OCI-LY7 (cell line): ENCODE results near the gene LCAT. TPM values are rescaled to one million over a fixed set of nuclear protein-coding genes. Genes with fewer than 3 reads are reported as not detected.

Source experiments
- BruUV-seq: library from RNA; stranded (reverse); fragments of 400-500 nt; replicated peaks from 2 replicates; lab custom pipeline; 2021; lab: Mats Ljungman, UMichigan
- CTCF ChIA-PET: fragments of 300-600 bp; sonication (Branson Sonifier 250); formaldehyde crosslinking; loops from one replicate; lab custom pipeline; 2022; ENCODE audit warnings: antibody characterized with exemption; ENCODE audit not compliant: unreplicated experiment; lab: Charles Lee
- POLR2A ChIA-PET: fragments of 300-600 bp; sonication (Branson Sonifier 250); formaldehyde crosslinking; loops from one replicate; lab custom pipeline; 2022; ENCODE audit warnings: antibody characterized with exemption; lab: Charles Lee
- DNase-seq: peaks from one replicate; pipeline ENCODE4 v3.0.0-alpha.2; 2015; ENCODE audit warnings: low spot score
- H2AFZ ChIP-seq: fragments of 200-600 bp; sonication (generic), shearing (Covaris generic); 2 replicates; pipeline ENCODE4 v1.6.1; 2014; ENCODE audit warnings: mild to moderate bottlenecking, antibody characterized with exemption, low read length, moderate library complexity
- H3K27ac ChIP-seq: fragments of 200-600 bp; sonication (generic); 2 replicates; pipeline ENCODE4 v1.5.1; 2014; ENCODE audit warnings: mixed run types, low read depth, mild to moderate bottlenecking, moderate library complexity, low read length, inconsistent platforms; ENCODE audit not compliant: poor library complexity, severe bottlenecking
- H3K36me3 ChIP-seq: fragments of 200-600 bp; sonication (generic); 2 replicates; pipeline ENCODE4 v1.6.1; 2014; ENCODE audit warnings: mild to moderate bottlenecking, antibody characterized with exemption, low read length, moderate library complexity, mixed read lengths; ENCODE audit not compliant: insufficient read depth
- H3K4me1 ChIP-seq: fragments of 200-600 bp; sonication (generic); 2 replicates; pipeline ENCODE4 v1.5.1; 2014; ENCODE audit warnings: mild to moderate bottlenecking, low read length; ENCODE audit not compliant: insufficient read depth, poor library complexity, severe bottlenecking
- H3K4me2 ChIP-seq: fragments of 200-600 bp; sonication (generic); 2 replicates; pipeline ENCODE4 v1.6.1; 2014; ENCODE audit warnings: mild to moderate bottlenecking, low read length
- H3K4me3 ChIP-seq: fragments of 200-600 bp; sonication (generic); 2 replicates; pipeline ENCODE4 v1.5.1; 2014; ENCODE audit warnings: mild to moderate bottlenecking, low read depth, low read length; ENCODE audit not compliant: poor library complexity, severe bottlenecking
- H3K79me2 ChIP-seq: fragments of 200-600 bp; sonication (generic); 2 replicates; pipeline ENCODE4 v1.6.1; 2016; ENCODE audit warnings: low read depth, mild to moderate bottlenecking, low read length, moderate library complexity, mixed read lengths; ENCODE audit not compliant: insufficient read depth
- H3K9me2 ChIP-seq: fragments of 200-600 bp; sonication (generic); 2 replicates; pipeline ENCODE4 v1.6.1; 2016; ENCODE audit warnings: mild to moderate bottlenecking, low read length, mixed read lengths; ENCODE audit not compliant: insufficient read depth
- H3K9me3 ChIP-seq: fragments of 200-600 bp; sonication (generic); 2 replicates; pipeline ENCODE4 v1.6.1; 2014; ENCODE audit warnings: mild to moderate bottlenecking, mixed run types, low read length, mixed read lengths
- H4K20me1 ChIP-seq: fragments of 200-600 bp; sonication (generic); 2 replicates; pipeline ENCODE4 v1.6.1; 2014; ENCODE audit warnings: mild to moderate bottlenecking, antibody characterized with exemption, low read length, moderate library complexity, mixed read lengths; ENCODE audit not compliant: insufficient read depth
- EZH2phosphoT487 ChIP-seq: fragments of 200-600 bp; sonication (generic); IDR thresholded peaks from 2 replicates; pipeline ENCODE4 v1.6.1; 2018; ENCODE audit warnings: low read depth, borderline replicate concordance, mild to moderate bottlenecking, mixed run types, antibody characterized with exemption, low read length, moderate library complexity, mixed read lengths
- intact Hi-C: fragments of 100-400 bp; cut with micrococcal nuclease; formaldehyde crosslinking; loops from one replicate; pipeline ENCODE4 v1.10.0; 2022; ENCODE audit not compliant: unreplicated experiment
- total RNA-seq, 2 experiments: library from RNA; depleted of rRNA in 1 of 2; stranded (reverse); fragments of >200 nt in 1 of 2; shearing (Covaris generic) in 1 of 2; gene quantifications; 2 replicates each; pipeline ENCODE4 v1.2.3, GENCODE V29; 2014 to 2022
- TF ChIP-seq, protein P1 (sequence below): fragments of 200-600 bp; sonication (generic); conservative IDR thresholded peaks from 2 replicates; pipeline ENCODE4 v1.5.1; 2014; ENCODE audit warnings: mild to moderate bottlenecking, antibody characterized with exemption, low read length, moderate library complexity, mixed read lengths

LCAT gene
- total RNA-seq, 2 experiments from 2014 or later: 4.4 to 9.8 TPM

DNA sequence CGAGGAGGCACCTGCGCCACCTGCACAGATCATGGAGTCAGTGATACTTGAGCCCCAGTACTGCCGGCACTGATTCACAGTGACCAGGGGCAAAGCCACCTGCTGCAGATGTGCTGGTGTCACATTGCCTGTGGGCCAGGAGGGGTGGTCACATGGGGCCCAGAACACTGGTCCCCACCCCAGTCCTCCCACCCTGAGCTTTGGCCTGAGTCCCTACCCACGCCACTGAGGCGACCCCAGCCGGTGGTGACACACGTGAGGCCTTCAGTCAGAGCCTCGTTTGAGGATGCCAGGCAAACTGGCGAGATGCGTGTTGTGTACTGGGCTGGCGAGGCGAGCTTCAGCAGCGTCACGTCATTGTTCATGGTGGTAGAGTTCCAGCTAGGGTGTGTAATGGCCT lies 13.7 kb downstream of the LCAT start:
- H4K20me1 ChIP-seq: peaks cover 4% of the 10 kb centered on the region; the same call in 1 of the 2 replicates
- peaks cover 3% of the 10 kb centered on the region; the same call in 1 of the 2 replicates for H3K79me2 ChIP-seq
- no peak for DNase-seq
- H3K9me3 ChIP-seq: no peaks in the 10 kb centered on the region
- no peak overlapping the region for H3K27ac ChIP-seq
- BruUV-seq: no TSS peak
- H3K36me3 ChIP-seq: peaks cover 56% of the 10 kb centered on the region
- no peak overlapping the region for H2AFZ ChIP-seq
- peaks cover 20% of the 10 kb centered on the region for H3K4me1 ChIP-seq
- CTCF ChIA-PET: no interaction called here
- H3K4me3 ChIP-seq: no peak overlapping the region
- POLR2A ChIA-PET: no interaction called here
- no peak overlapping the region for H3K4me2 ChIP-seq
- H3K9me2 ChIP-seq: no peaks in the 10 kb centered on the region
- intact Hi-C loops: no loop called here
- TF ChIP-seq EZH2phosphoT487: no peak
- TF ChIP-seq, protein P1, sequence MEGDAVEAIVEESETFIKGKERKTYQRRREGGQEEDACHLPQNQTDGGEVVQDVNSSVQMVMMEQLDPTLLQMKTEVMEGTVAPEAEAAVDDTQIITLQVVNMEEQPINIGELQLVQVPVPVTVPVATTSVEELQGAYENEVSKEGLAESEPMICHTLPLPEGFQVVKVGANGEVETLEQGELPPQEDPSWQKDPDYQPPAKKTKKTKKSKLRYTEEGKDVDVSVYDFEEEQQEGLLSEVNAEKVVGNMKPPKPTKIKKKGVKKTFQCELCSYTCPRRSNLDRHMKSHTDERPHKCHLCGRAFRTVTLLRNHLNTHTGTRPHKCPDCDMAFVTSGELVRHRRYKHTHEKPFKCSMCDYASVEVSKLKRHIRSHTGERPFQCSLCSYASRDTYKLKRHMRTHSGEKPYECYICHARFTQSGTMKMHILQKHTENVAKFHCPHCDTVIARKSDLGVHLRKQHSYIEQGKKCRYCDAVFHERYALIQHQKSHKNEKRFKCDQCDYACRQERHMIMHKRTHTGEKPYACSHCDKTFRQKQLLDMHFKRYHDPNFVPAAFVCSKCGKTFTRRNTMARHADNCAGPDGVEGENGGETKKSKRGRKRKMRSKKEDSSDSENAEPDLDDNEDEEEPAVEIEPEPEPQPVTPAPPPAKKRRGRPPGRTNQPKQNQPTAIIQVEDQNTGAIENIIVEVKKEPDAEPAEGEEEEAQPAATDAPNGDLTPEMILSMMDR: no peak

- peaks cover 10% of the 10 kb centered on the region for H3K4me1 ChIP-seq
- H3K9me3 ChIP-seq: no peaks in the 10 kb centered on the region
- no peak overlapping the region for H3K4me2 ChIP-seq
- peak; percentile 80 for DNase-seq
- ChIA-PET POLR2A (no interaction called here), CTCF (interaction anchor here (0.5 to 0.9 kb wide), 2 partner anchors 45 to 209 kb away, joined by 3 read pairs; partner anchors contain the start of gene GFOD2)
- H3K36me3 ChIP-seq: peaks cover 42% of the 10 kb centered on the region
- H4K20me1 ChIP-seq: peaks cover 4% of the 10 kb centered on the region; the same call in 1 of the 2 replicates
- H3K4me3 ChIP-seq: no peak overlapping the region
- TSS peak; percentile 26 for BruUV-seq
- no peaks in the 10 kb centered on the region for H3K9me2 ChIP-seq
- H3K27ac ChIP-seq: no peak overlapping the region
- no peak overlapping the region for H2AFZ ChIP-seq
- intact Hi-C loops: loop anchor here (1.0 to 2.0 kb wide), 5 partner anchors 45 to 407 kb away; partner anchors contain the start of gene THAP11
- TF ChIP-seq, protein P1: peak; percentile 90
- TF ChIP-seq EZH2phosphoT487: no peak
- no peaks in the 10 kb centered on the region for H3K79me2 ChIP-seq
Observed at GRCh38 chr16:67928561-67929364, 15.2 kb downstream of the LCAT start.
